ENCODE data around the gene RRAGC. TPM values are rescaled to one million over a fixed set of nuclear protein-coding genes. Genes with fewer than 3 reads are reported as not detected.
"Not testable (repeated sequence)": the region's sequence is repeated elsewhere in the genome, so short reads cannot be mapped to it uniquely, and the experiment has no call there.

The RRAGC gene
- total and polyA plus RNA-seq, 2 experiments from 2014 or later: 3.7 to 13.7 TPM

GRCh38 chr1:38814984-38815464, 44.5 kb downstream of the RRAGC start:
- no peak overlapping the region for H3K27ac ChIP-seq
- H3K27me3 ChIP-seq: peaks cover 64% of the 10 kb centered on the region
- no peak for TF ChIP-seq CTCF (IDR thresholded peaks at IDR 0.05; ENCODE audit: low read depth, low read length)
- H3K9me3 ChIP-seq (ENCODE audit: low read depth): no peaks in the 10 kb centered on the region
- no peak overlapping the region for H3K4me3 ChIP-seq
- no peak for DNase-seq (ENCODE audit: low read depth in 1 of 2, low spot score in 1 of 2)
- H3K4me1 ChIP-seq (ENCODE audit: low read depth): no peaks in the 10 kb centered on the region
- no peaks in the 10 kb centered on the region for H3K36me3 ChIP-seq

DNA sequence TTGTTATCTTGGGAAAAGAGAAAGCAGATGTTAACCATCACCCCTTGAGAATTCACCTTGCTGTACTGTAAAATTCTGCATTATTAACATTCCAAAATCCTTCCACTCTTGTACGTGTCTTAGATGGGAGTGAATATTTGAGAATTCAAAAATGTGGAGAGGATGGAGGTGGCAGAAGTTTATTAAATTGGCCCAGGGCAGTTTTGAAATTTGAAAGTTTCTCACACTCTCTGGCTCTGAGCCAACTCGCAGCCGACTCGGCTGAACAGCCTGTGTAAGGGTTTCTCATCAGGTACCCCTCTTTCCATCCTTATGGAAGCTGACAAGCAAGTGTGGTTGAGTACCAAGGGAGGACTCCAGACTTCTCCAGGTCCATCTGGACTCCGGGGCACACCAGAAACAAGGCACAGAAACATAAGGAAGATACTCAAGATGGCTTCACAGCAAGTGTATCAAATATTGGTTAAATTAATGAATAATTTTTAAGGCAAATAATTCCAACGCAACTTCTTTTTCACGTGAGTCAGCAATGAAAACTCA, 45.1 kb downstream of the RRAGC start:
- no peaks in the 10 kb centered on the region for H3K9me3 ChIP-seq (ENCODE audit: low read depth)
- peaks cover 59% of the 10 kb centered on the region for H3K27me3 ChIP-seq
- H3K36me3 ChIP-seq: no peaks in the 10 kb centered on the region
- DNase-seq (ENCODE audit: low read depth in 1 of 2, low spot score in 1 of 2): no peak
- no peak overlapping the region for H3K4me3 ChIP-seq
- H3K27ac ChIP-seq: no peak overlapping the region
- no peaks in the 10 kb centered on the region for H3K4me1 ChIP-seq (ENCODE audit: low read depth)
- TF ChIP-seq CTCF (IDR thresholded peaks at IDR 0.05; ENCODE audit: low read depth, low read length): no peak

DNA sequence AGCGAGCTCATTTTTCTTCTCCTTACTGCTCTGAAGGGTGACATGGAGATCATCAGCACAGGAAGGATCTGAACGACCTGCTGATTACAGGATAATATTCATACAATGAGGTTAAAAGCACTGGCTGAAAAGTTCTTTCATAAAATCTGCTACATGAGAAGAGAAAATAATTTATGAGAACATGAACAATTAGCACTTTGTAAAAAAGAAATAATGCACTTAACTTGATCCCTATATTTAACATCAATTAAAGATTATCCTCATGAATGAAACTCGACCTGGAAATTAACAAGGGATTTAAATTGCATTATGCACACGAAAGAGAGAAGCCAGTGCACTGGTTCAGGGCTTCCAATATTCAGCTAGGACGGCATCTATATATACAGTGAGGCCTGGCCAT, 46.6 kb downstream of the RRAGC start:
- H3K9me3 ChIP-seq (ENCODE audit: low read depth): no peaks in the 10 kb centered on the region
- no peaks in the 10 kb centered on the region for H3K36me3 ChIP-seq
- peaks cover 50% of the 10 kb centered on the region for H3K27me3 ChIP-seq
- no peak overlapping the region for H3K4me3 ChIP-seq
- no peaks in the 10 kb centered on the region for H3K4me1 ChIP-seq (ENCODE audit: low read depth)
- no peak overlapping the region for H3K27ac ChIP-seq
- no peak for TF ChIP-seq CTCF (IDR thresholded peaks at IDR 0.05; ENCODE audit: low read depth, low read length)
- DNase-seq (ENCODE audit: low read depth in 1 of 2, low spot score in 1 of 2): no peak

- not testable (repeated sequence) for H3K36me3 ChIP-seq; H3K4me3 ChIP-seq; H3K4me1 ChIP-seq (ENCODE audit: low read depth); H3K27ac ChIP-seq; H3K9me3 ChIP-seq (ENCODE audit: low read depth); DNase-seq (ENCODE audit: low read depth in 1 of 2, low spot score in 1 of 2)
- peaks cover 43% of the 10 kb centered on the region for H3K27me3 ChIP-seq
Observed at GRCh38 chr1:38811466-38811865, 48.1 kb downstream of the RRAGC start.

DNA sequence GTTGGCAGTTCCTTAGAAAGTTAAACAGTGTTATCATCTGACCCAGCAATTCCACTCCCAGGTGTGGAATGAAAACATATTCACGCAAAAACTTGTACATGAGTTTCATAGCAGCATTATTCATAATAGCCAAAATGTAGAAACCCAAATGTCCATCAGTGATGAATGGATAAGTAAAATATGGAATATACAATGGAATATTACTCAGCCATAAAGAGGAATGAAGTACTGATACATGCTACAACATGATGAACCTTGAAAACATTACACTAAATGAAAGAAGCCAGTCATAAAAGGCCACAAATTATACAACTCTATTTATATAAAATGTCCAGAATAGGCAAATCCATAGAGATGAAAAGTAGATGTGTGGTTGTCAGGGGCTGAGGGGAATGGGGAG, 53.5 kb downstream of the RRAGC start:
- no peaks in the 10 kb centered on the region for H3K36me3 ChIP-seq
- H3K4me1 ChIP-seq (ENCODE audit: low read depth): no peaks in the 10 kb centered on the region
- TF ChIP-seq CTCF (IDR thresholded peaks at IDR 0.05; ENCODE audit: low read depth, low read length): no peak
- peaks cover 56% of the 10 kb centered on the region for H3K27me3 ChIP-seq
- H3K27ac ChIP-seq: no peak overlapping the region
- H3K9me3 ChIP-seq (ENCODE audit: low read depth): no peaks in the 10 kb centered on the region
- no peak for DNase-seq (ENCODE audit: low read depth in 1 of 2, low spot score in 1 of 2)
- H3K4me3 ChIP-seq: no peak overlapping the region

DNA sequence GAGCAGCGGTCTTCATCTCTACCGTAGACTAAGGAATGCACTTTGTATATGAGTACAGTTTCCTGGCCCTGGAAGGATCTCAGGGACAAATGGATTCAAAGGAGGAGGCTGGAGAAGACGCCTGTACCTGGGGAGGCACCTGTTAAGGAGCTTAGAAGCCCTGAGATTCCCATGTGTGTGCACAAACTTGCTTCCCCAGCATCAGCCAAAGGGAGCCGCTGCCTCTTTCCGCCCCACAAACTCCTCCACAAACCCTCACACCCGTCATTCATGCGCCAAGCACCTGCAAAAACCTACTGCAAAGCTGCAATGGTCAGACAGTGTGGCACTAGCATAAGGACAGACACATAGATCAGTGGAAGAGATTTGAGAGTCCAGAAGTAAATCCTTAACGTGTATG, 54.5 kb downstream of the RRAGC start:
- Histone ChIP-seq H3K27me3 (peaks cover 56% of the 10 kb centered on the region), H3K36me3 (no peaks in the 10 kb centered on the region), H3K9me3 (ENCODE audit: low read depth) (no peaks in the 10 kb centered on the region), H3K27ac (no peak overlapping the region), H3K4me1 (ENCODE audit: low read depth) (no peaks in the 10 kb centered on the region), H3K4me3 (no peak overlapping the region)
- TF ChIP-seq CTCF (IDR thresholded peaks at IDR 0.05; ENCODE audit: low read depth, low read length): no peak
- DNase-seq (ENCODE audit: low read depth in 1 of 2, low spot score in 1 of 2): no peak
